Erythroblast (primary cell): ENCODE measurements around the gene DSCAML1.

Experiments used
- DNase-seq, 2 experiments: peaks; one replicate each; lab custom pipeline; 2025; lab: John Stamatoyannopoulos, UW
- GATA1 ChIP-seq: IDR thresholded peaks from 2 replicates; pipeline ENCODE4 v1.6.1; 2011; ENCODE audit warnings: low read depth, mild to moderate bottlenecking, control low read depth, low read length, moderate library complexity
- POLR2A ChIP-seq: IDR thresholded peaks from 2 replicates; pipeline ENCODE4 v1.6.1; 2011; ENCODE audit warnings: mild to moderate bottlenecking, low read length

Gene DSCAML1

GRCh38 chr11:117549417-117549816, 247.6 kb downstream of the DSCAML1 start:
- TF ChIP-seq GATA1 (no peak), POLR2A (no peak)
- no peak for DNase-seq

GRCh38 chr11:117548876-117549275, 248.1 kb downstream of the DSCAML1 start:
- TF ChIP-seq GATA1 (no peak), POLR2A (no peak)
- DNase-seq: no peak

- no peak for TF ChIP-seq GATA1
- no peak for TF ChIP-seq POLR2A
- no peak for DNase-seq
These were observed 249.1 kb downstream of the DSCAML1 start for GRCh38 chr11:117547946-117548345.

GRCh38 chr11:117547195-117547850, 249.7 kb downstream of the DSCAML1 start:
- no peak for TF ChIP-seq GATA1
- TF ChIP-seq POLR2A: no peak
- DNase-seq: no peak

DNA sequence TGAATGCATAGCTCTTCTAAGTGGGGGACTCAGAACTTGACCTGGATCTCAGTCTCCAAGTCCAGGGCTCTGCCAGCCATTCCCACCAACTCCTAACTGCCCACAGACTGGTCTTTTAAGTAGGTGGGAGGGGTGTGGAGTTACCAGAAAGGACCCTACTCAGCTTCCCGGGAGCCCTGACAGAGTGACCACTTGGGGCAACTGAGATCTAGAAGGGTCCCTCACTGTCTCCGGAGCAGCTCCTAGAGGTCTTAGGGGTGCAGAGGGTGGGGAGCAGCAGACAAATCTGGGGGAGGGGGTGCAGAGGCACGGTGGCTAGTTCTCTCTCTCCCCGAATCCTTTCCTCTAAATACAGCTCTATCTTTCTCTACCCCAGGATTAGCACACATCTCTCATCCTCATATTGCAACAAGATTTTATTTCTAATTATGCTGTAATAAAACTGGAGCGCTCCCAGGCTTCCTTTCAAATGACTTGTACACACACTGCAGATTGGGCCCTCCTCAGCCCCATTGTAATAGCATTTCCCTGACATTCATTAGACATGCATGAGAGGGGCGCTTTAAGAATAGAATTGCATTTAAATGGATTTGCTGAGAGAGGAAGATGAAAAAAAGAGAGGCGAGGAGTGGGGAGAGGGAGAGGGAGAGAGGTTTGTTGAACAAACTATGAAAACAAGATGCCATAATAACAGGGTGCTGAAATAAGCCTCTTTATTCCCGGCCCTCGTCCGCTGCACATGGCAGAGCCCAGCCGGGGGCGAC, 250.4 kb downstream of the DSCAML1 start:
- no peak for DNase-seq
- TF ChIP-seq POLR2A (no peak), GATA1 (no peak)

- TF ChIP-seq GATA1: no peak
- no peak for TF ChIP-seq POLR2A
- no peak for DNase-seq
These were observed 251.3 kb downstream of the DSCAML1 start for GRCh38 chr11:117545706-117546105.

DNA sequence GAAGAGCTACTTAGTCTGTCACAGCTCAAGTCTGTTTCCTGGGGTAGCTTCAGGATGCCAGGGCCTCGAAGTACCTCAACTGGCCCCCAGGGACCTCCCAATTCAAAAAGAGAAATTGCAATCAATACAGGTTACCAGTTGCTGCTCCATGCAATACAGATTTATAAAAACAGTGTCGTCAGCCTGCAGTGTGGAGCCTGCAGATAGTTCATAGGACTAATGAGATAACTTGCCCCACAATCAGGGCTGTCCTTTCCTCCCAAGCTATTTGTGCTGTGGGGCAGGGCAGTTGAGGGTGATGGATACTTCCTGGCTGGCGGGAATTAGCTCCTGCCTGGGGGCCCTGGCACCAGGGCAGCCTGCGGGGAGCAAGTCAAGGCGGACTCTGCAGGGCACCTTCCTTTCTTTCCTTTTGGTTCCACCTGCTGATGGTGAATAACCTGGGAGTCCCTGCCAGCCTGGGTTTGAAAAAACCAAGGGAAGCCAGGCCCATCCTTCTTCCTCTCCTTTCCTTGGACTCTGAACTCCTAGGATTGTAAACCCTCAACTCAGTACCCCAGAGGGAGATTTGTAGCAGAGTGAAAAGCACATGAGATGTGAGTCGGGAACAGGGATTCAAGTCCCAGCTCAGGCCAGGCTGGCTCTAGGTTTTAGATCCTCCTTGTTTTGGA, 252.8 kb downstream of the DSCAML1 start:
- DNase-seq: no peak
- TF ChIP-seq GATA1 (no peak), POLR2A (no peak)

DNA sequence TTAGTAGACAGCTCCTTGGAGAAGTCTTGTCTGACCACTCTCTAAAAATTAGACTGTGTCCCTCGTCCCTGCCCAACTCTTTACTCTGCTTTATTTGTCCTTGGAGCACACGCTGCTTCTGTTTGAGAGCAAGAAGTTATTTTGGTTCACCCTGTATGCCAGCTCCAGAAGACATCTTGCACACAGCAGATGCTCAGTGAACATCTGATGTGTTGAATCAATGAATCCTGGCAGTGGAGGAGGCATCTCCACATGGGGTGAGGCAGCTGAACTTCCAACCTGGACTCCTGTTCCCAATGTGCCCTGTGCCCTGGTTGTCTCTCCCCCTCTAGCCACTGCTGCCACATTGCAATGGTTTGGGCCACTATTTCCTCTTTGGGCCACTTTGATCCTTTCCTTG, 255.8 kb downstream of the DSCAML1 start:
- DNase-seq: no peak
- no peak for TF ChIP-seq POLR2A
- no peak for TF ChIP-seq GATA1

- no peak for DNase-seq
- no peak for TF ChIP-seq GATA1
- TF ChIP-seq POLR2A: no peak
These were observed 258.5 kb downstream of the DSCAML1 start for GRCh38 chr11:117538263-117539135.

DNA sequence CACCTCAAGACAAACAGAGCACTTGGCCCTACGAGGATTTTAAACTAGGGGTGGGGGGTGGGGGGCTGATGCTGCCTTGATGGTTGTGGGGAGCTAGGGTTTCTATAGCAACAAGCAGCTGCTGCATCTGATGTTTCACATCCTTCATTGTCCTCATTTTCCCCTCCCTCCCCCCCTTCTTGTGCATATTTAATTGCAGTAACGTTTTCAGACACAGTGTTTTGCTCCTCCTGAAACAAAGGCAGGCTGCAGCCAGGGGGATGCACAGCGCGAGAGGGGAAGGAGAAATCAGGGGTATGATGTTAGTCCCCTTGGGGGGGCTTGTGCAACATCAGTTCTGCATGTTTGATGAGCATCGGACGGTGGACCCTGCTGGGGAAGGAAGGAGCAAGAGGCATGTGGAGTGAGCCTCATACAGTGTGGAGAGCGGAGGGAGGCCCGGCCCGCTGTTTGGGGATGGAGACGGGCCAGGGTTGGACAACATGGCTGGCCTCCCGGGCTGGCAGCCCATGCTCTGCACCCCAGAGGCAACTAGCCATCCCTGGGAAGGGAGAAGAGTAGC, 261.1 kb downstream of the DSCAML1 start:
- TF ChIP-seq POLR2A: no peak
- TF ChIP-seq GATA1: no peak
- no peak for DNase-seq

GRCh38 chr11:117535201-117535849, 261.7 kb downstream of the DSCAML1 start:
- DNase-seq: no peak
- no peak for TF ChIP-seq GATA1
- no peak for TF ChIP-seq POLR2A

GRCh38 chr11:117532568-117532967, 264.4 kb downstream of the DSCAML1 start:
- no peak for DNase-seq
- TF ChIP-seq POLR2A (no peak), GATA1 (no peak)
